Hematopoietic multipotent progenitor cell treated with erythropoietin and hydrocortisone succinate and interleukin-3 and kit ligand, for 8 days (in vitro differentiated cells): Measurements from ENCODE around the gene SMAD9.

ENCODE experiments used
- DNase-seq: peaks from one replicate; pipeline ENCODE4 v3.0.0-alpha.2; 2015

Gene SMAD9

GRCh38 chr13:36862002-36862685 is 57.9 kb downstream of the SMAD9 start:
- peak; percentile 67 for DNase-seq

GRCh38 chr13:36859259-36859658 is 60.8 kb downstream of the SMAD9 start:
- no peak for DNase-seq

GRCh38 chr13:36858290-36858689 is 61.7 kb downstream of the SMAD9 start:
- DNase-seq = peak; percentile 79

GRCh38 chr13:36857253-36857652 is 62.8 kb downstream of the SMAD9 start:
- peak; percentile 89 for DNase-seq

- DNase-seq = peak; percentile 60
Measured at GRCh38 chr13:36850790-36851438, 69.1 kb downstream of the SMAD9 start.

- DNase-seq = peak; percentile 29
Measured at GRCh38 chr13:36848199-36848982, 71.6 kb downstream of the SMAD9 start.

- DNase-seq = no peak
Measured at GRCh38 chr13:36847606-36848005, 72.4 kb downstream of the SMAD9 start.

- DNase-seq = peak; percentile 30
Measured at GRCh38 chr13:36841391-36841790, 78.6 kb downstream of the SMAD9 start.

- DNase-seq = no peak
Measured at GRCh38 chr13:36840718-36841250, 79.3 kb downstream of the SMAD9 start.

GRCh38 chr13:36839981-36840380 is 80.1 kb downstream of the SMAD9 start:
- DNase-seq = no peak

- DNase-seq = no peak
Measured at GRCh38 chr13:36839281-36839680, 80.8 kb downstream of the SMAD9 start.

GRCh38 chr13:36837354-36838092 is 82.5 kb downstream of the SMAD9 start:
- DNase-seq = no peak

- DNase-seq = no peak
Measured at GRCh38 chr13:36834299-36834698, 85.7 kb downstream of the SMAD9 start.

- no peak for DNase-seq
Measured at GRCh38 chr13:36831291-36831690, 88.7 kb downstream of the SMAD9 start.

GRCh38 chr13:36829753-36830152 is 90.3 kb downstream of the SMAD9 start:
- DNase-seq = peak; percentile 44

GRCh38 chr13:36822785-36823184 is 97.3 kb downstream of the SMAD9 start:
- DNase-seq = no peak

GRCh38 chr13:36820222-36820621 is 99.8 kb downstream of the SMAD9 start:
- no peak for DNase-seq

- DNase-seq = peak; percentile 60
Measured at GRCh38 chr13:36819739-36820090, 100.3 kb downstream of the SMAD9 start.

GRCh38 chr13:36818804-36819738 is 101.0 kb downstream of the SMAD9 start, which contains the start of gene RFXAP:
Gene RFXAP (plus strand): TSS chr13:36819222. CDS start chr13:36819358, 136 bp downstream.
- peak; percentile 88 for DNase-seq

- DNase-seq = no peak
Measured at GRCh38 chr13:36817996-36818803, 101.8 kb downstream of the SMAD9 start.

GRCh38 chr13:36815062-36815461 is 105.0 kb downstream of the SMAD9 start:
- DNase-seq = peak; percentile 75
